WTC11 (cell line): ENCODE results near the gene LAMA2.

ENCODE experiments used
- CTCF ChIP-seq: fragments of 200-600 bp; IDR thresholded peaks from 2 replicates; pipeline ENCODE4 v1.8.0; 2022; ENCODE audit warnings: antibody characterized with exemption
- E2F1 ChIP-seq: sonication (generic); formaldehyde crosslinking; IDR thresholded peaks from 2 replicates; pipeline ENCODE4 v1.8.0; 2022; ENCODE audit warnings: mild to moderate bottlenecking, missing genetic modification reagents
- ETV6 ChIP-seq: sonication (generic); formaldehyde crosslinking; IDR thresholded peaks from 2 replicates; pipeline ENCODE4 v1.8.1; 2022; ENCODE audit warnings: mild to moderate bottlenecking, missing genetic modification reagents
- NR2C2 ChIP-seq: sonication (generic); formaldehyde crosslinking; IDR thresholded peaks from 2 replicates; pipeline ENCODE4 v1.8.0; 2022; ENCODE audit warnings: mild to moderate bottlenecking, missing genetic modification reagents
- SMAD3 ChIP-seq: sonication (generic); formaldehyde crosslinking; IDR thresholded peaks from 2 replicates; pipeline ENCODE4 v1.8.0; 2022; ENCODE audit warnings: missing genetic modification reagents, mild to moderate bottlenecking, borderline replicate concordance
- SP1 ChIP-seq: sonication (generic); formaldehyde crosslinking; conservative IDR thresholded peaks from 2 replicates; pipeline ENCODE4 v1.8.1; 2022; ENCODE audit warnings: missing genetic modification reagents
- TF ChIP-seq, protein P1 (sequence below): sonication (generic); formaldehyde crosslinking; conservative IDR thresholded peaks from 2 replicates; pipeline ENCODE4 v1.8.1; 2022; ENCODE audit warnings: mild to moderate bottlenecking, missing genetic modification reagents
- TF ChIP-seq, protein P2 (sequence below): sonication (generic); formaldehyde crosslinking; IDR thresholded peaks from 2 replicates; pipeline ENCODE4 v1.8.0; 2022; ENCODE audit warnings: mild to moderate bottlenecking, missing genetic modification reagents

- TF ChIP-seq CTCF, result no peak
- no peak for TF ChIP-seq E2F1 (CRISPR knock-in tag)
- TF ChIP-seq ETV6 (CRISPR knock-in tag), result no peak
- no peak for TF ChIP-seq SMAD3 (CRISPR knock-in tag)
- TF ChIP-seq, protein P1, sequence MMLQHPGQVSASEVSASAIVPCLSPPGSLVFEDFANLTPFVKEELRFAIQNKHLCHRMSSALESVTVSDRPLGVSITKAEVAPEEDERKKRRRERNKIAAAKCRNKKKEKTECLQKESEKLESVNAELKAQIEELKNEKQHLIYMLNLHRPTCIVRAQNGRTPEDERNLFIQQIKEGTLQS (CRISPR knock-in tag), result no peak
- no peak for TF ChIP-seq NR2C2 (CRISPR knock-in tag)
- no peak for TF ChIP-seq SP1 (CRISPR knock-in tag)
- TF ChIP-seq, protein P2, sequence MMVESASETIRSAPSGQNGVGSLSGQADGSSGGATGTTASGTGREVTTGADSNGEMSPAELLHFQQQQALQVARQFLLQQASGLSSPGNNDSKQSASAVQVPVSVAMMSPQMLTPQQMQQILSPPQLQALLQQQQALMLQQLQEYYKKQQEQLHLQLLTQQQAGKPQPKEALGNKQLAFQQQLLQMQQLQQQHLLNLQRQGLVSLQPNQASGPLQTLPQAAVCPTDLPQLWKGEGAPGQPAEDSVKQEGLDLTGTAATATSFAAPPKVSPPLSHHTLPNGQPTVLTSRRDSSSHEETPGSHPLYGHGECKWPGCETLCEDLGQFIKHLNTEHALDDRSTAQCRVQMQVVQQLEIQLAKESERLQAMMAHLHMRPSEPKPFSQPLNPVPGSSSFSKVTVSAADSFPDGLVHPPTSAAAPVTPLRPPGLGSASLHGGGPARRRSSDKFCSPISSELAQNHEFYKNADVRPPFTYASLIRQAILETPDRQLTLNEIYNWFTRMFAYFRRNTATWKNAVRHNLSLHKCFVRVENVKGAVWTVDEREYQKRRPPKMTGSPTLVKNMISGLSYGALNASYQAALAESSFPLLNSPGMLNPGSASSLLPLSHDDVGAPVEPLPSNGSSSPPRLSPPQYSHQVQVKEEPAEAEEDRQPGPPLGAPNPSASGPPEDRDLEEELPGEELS (CRISPR knock-in tag), result no peak
Observed at GRCh38 chr6:128892079-128892478, 9.1 kb downstream of the LAMA2 start.
